OCI-LY7 (cell line): ENCODE measurements around the gene RXRA. TPM values are rescaled to one million over a fixed set of nuclear protein-coding genes. Genes with fewer than 3 reads are reported as not detected.

ENCODE experiments used
- BruUV-seq: library from RNA; stranded (reverse); fragments of 400-500 nt; replicated peaks from 2 replicates; lab custom pipeline; 2021; lab: Mats Ljungman, UMichigan
- CTCF ChIA-PET: fragments of 300-600 bp; sonication (Branson Sonifier 250); formaldehyde crosslinking; loops from one replicate; lab custom pipeline; 2022; ENCODE audit warnings: antibody characterized with exemption; ENCODE audit not compliant: unreplicated experiment; lab: Charles Lee
- POLR2A ChIA-PET: fragments of 300-600 bp; sonication (Branson Sonifier 250); formaldehyde crosslinking; loops from one replicate; lab custom pipeline; 2022; ENCODE audit warnings: antibody characterized with exemption; lab: Charles Lee
- DNase-seq: peaks from one replicate; pipeline ENCODE4 v3.0.0-alpha.2; 2015; ENCODE audit warnings: low spot score
- H2AFZ ChIP-seq: fragments of 200-600 bp; sonication (generic), shearing (Covaris generic); 2 replicates; pipeline ENCODE4 v1.6.1; 2014; ENCODE audit warnings: mild to moderate bottlenecking, antibody characterized with exemption, low read length, moderate library complexity
- H3K27ac ChIP-seq: fragments of 200-600 bp; sonication (generic); 2 replicates; pipeline ENCODE4 v1.5.1; 2014; ENCODE audit warnings: mixed run types, low read depth, mild to moderate bottlenecking, moderate library complexity, low read length, inconsistent platforms; ENCODE audit not compliant: poor library complexity, severe bottlenecking
- H3K36me3 ChIP-seq: fragments of 200-600 bp; sonication (generic); 2 replicates; pipeline ENCODE4 v1.6.1; 2014; ENCODE audit warnings: mild to moderate bottlenecking, antibody characterized with exemption, low read length, moderate library complexity, mixed read lengths; ENCODE audit not compliant: insufficient read depth
- H3K4me1 ChIP-seq: fragments of 200-600 bp; sonication (generic); 2 replicates; pipeline ENCODE4 v1.5.1; 2014; ENCODE audit warnings: mild to moderate bottlenecking, low read length; ENCODE audit not compliant: insufficient read depth, poor library complexity, severe bottlenecking
- H3K4me2 ChIP-seq: fragments of 200-600 bp; sonication (generic); 2 replicates; pipeline ENCODE4 v1.6.1; 2014; ENCODE audit warnings: mild to moderate bottlenecking, low read length
- H3K4me3 ChIP-seq: fragments of 200-600 bp; sonication (generic); 2 replicates; pipeline ENCODE4 v1.5.1; 2014; ENCODE audit warnings: mild to moderate bottlenecking, low read depth, low read length; ENCODE audit not compliant: poor library complexity, severe bottlenecking
- H3K79me2 ChIP-seq: fragments of 200-600 bp; sonication (generic); 2 replicates; pipeline ENCODE4 v1.6.1; 2016; ENCODE audit warnings: low read depth, mild to moderate bottlenecking, low read length, moderate library complexity, mixed read lengths; ENCODE audit not compliant: insufficient read depth
- H3K9me2 ChIP-seq: fragments of 200-600 bp; sonication (generic); 2 replicates; pipeline ENCODE4 v1.6.1; 2016; ENCODE audit warnings: mild to moderate bottlenecking, low read length, mixed read lengths; ENCODE audit not compliant: insufficient read depth
- H3K9me3 ChIP-seq: fragments of 200-600 bp; sonication (generic); 2 replicates; pipeline ENCODE4 v1.6.1; 2014; ENCODE audit warnings: mild to moderate bottlenecking, mixed run types, low read length, mixed read lengths
- H4K20me1 ChIP-seq: fragments of 200-600 bp; sonication (generic); 2 replicates; pipeline ENCODE4 v1.6.1; 2014; ENCODE audit warnings: mild to moderate bottlenecking, antibody characterized with exemption, low read length, moderate library complexity, mixed read lengths; ENCODE audit not compliant: insufficient read depth
- CTCF ChIP-seq: fragments of 200-600 bp; sonication (generic); conservative IDR thresholded peaks from 2 replicates; pipeline ENCODE4 v1.5.1; 2014; ENCODE audit warnings: mild to moderate bottlenecking, antibody characterized with exemption, low read length, moderate library complexity, mixed read lengths
- EZH2phosphoT487 ChIP-seq: fragments of 200-600 bp; sonication (generic); IDR thresholded peaks from 2 replicates; pipeline ENCODE4 v1.6.1; 2018; ENCODE audit warnings: low read depth, borderline replicate concordance, mild to moderate bottlenecking, mixed run types, antibody characterized with exemption, low read length, moderate library complexity, mixed read lengths
- intact Hi-C: fragments of 100-400 bp; cut with micrococcal nuclease; formaldehyde crosslinking; loops from one replicate; pipeline ENCODE4 v1.10.0; 2022; ENCODE audit not compliant: unreplicated experiment
- total RNA-seq, 2 experiments: library from RNA; depleted of rRNA in 1 of 2; stranded (reverse); fragments of >200 nt in 1 of 2; shearing (Covaris generic) in 1 of 2; gene quantifications; 2 replicates each; pipeline ENCODE4 v1.2.3, GENCODE V29; 2014 to 2022

The RXRA gene
- total RNA-seq, 2 experiments from 2014 or later = 0.25 to 0.40 TPM

- Histone ChIP-seq H3K9me3 (no peaks in the 10 kb centered on the region), H3K79me2 (no peaks in the 10 kb centered on the region), H3K9me2 (no peaks in the 10 kb centered on the region), H3K27ac (no peak overlapping the region), H3K4me1 (no peaks in the 10 kb centered on the region), H3K4me2 (no peak overlapping the region), H4K20me1 (no peaks in the 10 kb centered on the region), H3K36me3 (no peaks in the 10 kb centered on the region), H3K4me3 (no peak overlapping the region), H2AFZ (no peak overlapping the region)
- intact Hi-C loops = no loop called here
- POLR2A ChIA-PET = no interaction called here
- BruUV-seq = no TSS peak
- TF ChIP-seq CTCF = no peak
- no peak for TF ChIP-seq EZH2phosphoT487
- CTCF ChIA-PET = no interaction called here
- no peak for DNase-seq
Measured at GRCh38 chr9:134378901-134379338, 52.7 kb downstream of the RXRA start.

- no peaks in the 10 kb centered on the region for H4K20me1 ChIP-seq
- no peak overlapping the region for H2AFZ ChIP-seq
- H3K36me3 ChIP-seq = no peaks in the 10 kb centered on the region
- intact Hi-C loops = no loop called here
- H3K9me3 ChIP-seq = no peaks in the 10 kb centered on the region
- no peak overlapping the region for H3K4me3 ChIP-seq
- H3K4me1 ChIP-seq = no peaks in the 10 kb centered on the region
- ChIA-PET POLR2A (interaction anchor here (0.6 kb wide), 1 partner anchor 205 kb away, joined by 4 read pairs; no protein-coding TSS in a partner anchor), CTCF (no interaction called here)
- H3K79me2 ChIP-seq = no peaks in the 10 kb centered on the region
- H3K4me2 ChIP-seq = no peak overlapping the region
- no peak overlapping the region for H3K27ac ChIP-seq
- no peaks in the 10 kb centered on the region for H3K9me2 ChIP-seq
- TF ChIP-seq EZH2phosphoT487 = no peak
- TF ChIP-seq CTCF = no peak
- DNase-seq = no peak
- BruUV-seq = no TSS peak
Measured at GRCh38 chr9:134379831-134380365, 53.6 kb downstream of the RXRA start.

GRCh38 chr9:134380542-134381271, 54.5 kb downstream of the RXRA start:
- no peak overlapping the region for H3K27ac ChIP-seq
- H3K9me3 ChIP-seq = no peaks in the 10 kb centered on the region
- no peak overlapping the region for H3K4me2 ChIP-seq
- H3K4me3 ChIP-seq = no peak overlapping the region
- TF ChIP-seq CTCF (no peak), EZH2phosphoT487 (no peak)
- no peak for DNase-seq
- ChIA-PET CTCF (no interaction called here), POLR2A (interaction anchor here (0.6 kb wide), 1 partner anchor 206 kb away, joined by 4 read pairs; no protein-coding TSS in a partner anchor)
- H3K9me2 ChIP-seq = no peaks in the 10 kb centered on the region
- no peaks in the 10 kb centered on the region for H3K79me2 ChIP-seq
- intact Hi-C loops = no loop called here
- no peak overlapping the region for H2AFZ ChIP-seq
- no peaks in the 10 kb centered on the region for H4K20me1 ChIP-seq
- no peaks in the 10 kb centered on the region for H3K36me3 ChIP-seq
- no peaks in the 10 kb centered on the region for H3K4me1 ChIP-seq
- no TSS peak for BruUV-seq
